ENCODE data around the gene GNAL. TPM values are rescaled to one million over a fixed set of nuclear protein-coding genes. Genes with fewer than 3 reads are reported as not detected.

GNAL gene
- total and polyA plus RNA-seq, 5 donors, result 3.5 to 9.4 (median 7.8) TPM

DNA sequence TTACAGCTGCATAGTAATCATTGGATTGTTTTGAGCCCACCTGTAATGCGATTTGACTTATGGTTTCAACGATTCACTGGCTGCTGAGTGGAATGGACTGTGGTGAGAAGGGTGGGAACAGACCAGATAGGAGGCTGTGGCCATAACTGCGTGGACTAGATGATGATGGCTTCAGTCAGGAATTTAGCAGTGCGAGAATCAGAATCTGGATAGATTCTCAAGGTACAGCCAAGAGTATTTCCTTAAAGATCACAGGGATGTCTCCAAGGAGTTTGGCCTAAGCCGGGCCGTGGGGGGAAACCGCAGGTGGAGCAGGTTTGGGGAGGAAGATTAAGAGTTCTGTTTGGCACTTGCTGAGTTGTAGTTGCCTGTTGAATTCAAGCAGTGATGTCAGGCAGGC is 118.2 kb downstream of the GNAL start:
- no peak overlapping the region for H3K27ac ChIP-seq (ENCODE audit: low read length)
- DNase-seq (no peak), ATAC-seq (no peak)
- 84% methylated on average over 7 of the region's 7 CpGs for WGBS
- no peak overlapping the region for H3K4me3 ChIP-seq (ENCODE audit: low read length)
- H3K9me3 ChIP-seq (ENCODE audit: control insufficient read depth, low read length), result no peaks in the 10 kb centered on the region
- H3K27me3 ChIP-seq (ENCODE audit: control insufficient read depth, insufficient read depth), result no peaks in the 10 kb centered on the region
- intact Hi-C loops (cut with DNase I), result no loop called here
- no peaks in the 10 kb centered on the region for H3K4me1 ChIP-seq (ENCODE audit: control insufficient read depth, insufficient read depth, low read length)

DNA sequence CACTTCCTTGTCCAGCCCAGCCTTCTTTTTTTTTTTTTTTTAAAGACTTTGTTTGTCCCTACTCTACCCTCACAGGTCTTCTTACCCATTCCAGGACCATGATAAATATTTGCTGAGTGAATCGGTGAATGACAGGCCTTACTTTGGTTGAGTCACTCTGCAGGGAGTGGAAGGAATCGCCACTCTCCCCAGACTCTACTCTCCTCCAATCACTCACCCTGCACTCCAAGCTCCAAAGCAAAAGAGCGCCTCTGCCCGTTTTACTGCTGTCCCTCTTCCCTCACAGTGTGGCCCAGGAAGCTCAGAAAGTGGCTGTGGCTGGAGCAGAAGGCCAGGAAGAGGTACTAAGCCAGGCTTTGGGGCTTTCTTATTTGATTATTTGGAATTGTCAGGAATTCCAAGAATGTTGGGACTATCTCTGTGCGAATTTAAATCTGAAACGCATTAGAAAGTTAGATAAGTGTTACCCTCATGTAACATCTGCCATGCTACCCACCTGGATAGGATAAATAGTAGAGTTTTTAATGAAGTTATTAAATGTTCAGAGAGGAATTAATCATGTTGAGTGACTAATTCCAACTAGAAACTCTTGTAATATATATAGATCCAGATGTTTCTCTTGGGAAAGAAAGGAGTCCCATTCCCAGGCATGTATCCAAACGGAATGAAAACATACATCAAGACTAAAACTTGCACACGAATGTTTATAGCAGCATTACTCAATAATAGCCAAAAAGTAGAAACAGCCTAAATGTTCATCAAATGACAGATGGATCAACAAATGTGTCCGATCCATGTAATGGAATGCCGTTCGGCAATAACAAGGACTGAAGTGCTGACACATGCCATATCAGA is 119.2 kb downstream of the GNAL start:
- intact Hi-C loops (cut with DNase I), result no loop called here
- DNase-seq, result no peak
- no peak overlapping the region for H3K4me3 ChIP-seq (ENCODE audit: low read length)
- no peaks in the 10 kb centered on the region for H3K4me1 ChIP-seq (ENCODE audit: control insufficient read depth, insufficient read depth, low read length)
- no peaks in the 10 kb centered on the region for H3K9me3 ChIP-seq (ENCODE audit: control insufficient read depth, low read length)
- H3K27me3 ChIP-seq (ENCODE audit: control insufficient read depth, insufficient read depth), result no peaks in the 10 kb centered on the region
- no peak overlapping the region for H3K27ac ChIP-seq (ENCODE audit: low read length)
- 64% methylated on average over 11 of the region's 11 CpGs for WGBS
- no peak for ATAC-seq

DNA sequence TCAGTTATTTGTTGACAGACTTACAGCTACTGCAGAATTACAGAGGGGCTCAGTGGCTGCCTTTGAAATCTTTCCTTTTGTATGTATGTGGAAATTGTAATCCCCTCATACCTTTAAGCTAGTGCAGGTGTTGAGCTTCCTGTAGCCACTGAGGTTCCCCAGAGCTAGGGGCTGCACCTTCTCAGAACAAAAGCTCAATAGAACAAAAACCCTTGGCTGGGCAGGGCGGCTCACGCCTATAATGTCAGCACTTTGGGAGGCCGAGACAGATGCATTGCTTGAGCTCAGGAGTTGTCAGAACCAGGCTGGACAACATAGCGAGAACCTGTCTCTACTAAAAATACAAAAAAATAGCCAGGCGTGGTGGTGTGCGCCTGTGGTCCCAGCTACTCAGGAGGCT is 120.8 kb downstream of the GNAL start:
- intact Hi-C loops (cut with DNase I), result no loop called here
- DNase-seq (no peak), ATAC-seq (no peak)
- Histone ChIP-seq H3K4me3 (ENCODE audit: low read length) (no peak overlapping the region), H3K27me3 (ENCODE audit: control insufficient read depth, insufficient read depth) (no peaks in the 10 kb centered on the region), H3K4me1 (ENCODE audit: control insufficient read depth, insufficient read depth, low read length) (no peaks in the 10 kb centered on the region), H3K9me3 (ENCODE audit: control insufficient read depth, low read length) (no peaks in the 10 kb centered on the region), H3K27ac (ENCODE audit: low read length) (no peak overlapping the region)
- 93% methylated on average over 6 of the region's 6 CpGs for WGBS

DNA sequence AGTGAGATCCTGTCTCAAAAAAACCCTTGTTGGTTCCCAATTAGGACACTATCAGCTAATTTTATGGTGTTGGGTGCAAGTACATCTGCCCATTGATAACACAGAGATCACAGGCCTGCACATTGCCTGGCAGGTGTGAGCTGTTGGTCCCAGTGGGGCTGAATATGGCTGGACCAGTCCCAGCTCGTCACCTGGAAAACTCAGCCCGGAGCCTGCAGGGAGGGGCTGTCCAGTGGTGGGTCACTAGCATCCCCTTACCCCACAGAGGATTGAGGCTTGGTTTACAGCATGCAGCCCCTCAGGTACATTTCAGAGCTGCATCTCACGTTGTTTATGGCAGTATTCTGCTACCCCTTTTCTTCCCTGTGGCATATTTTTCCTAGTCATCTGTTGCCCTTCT is 121.3 kb downstream of the GNAL start:
- no peaks in the 10 kb centered on the region for H3K27me3 ChIP-seq (ENCODE audit: control insufficient read depth, insufficient read depth)
- H3K4me1 ChIP-seq (ENCODE audit: control insufficient read depth, insufficient read depth, low read length), result no peaks in the 10 kb centered on the region
- H3K27ac ChIP-seq (ENCODE audit: low read length), result no peak overlapping the region
- 87% methylated on average over 3 of the region's 3 CpGs for WGBS
- no peak overlapping the region for H3K4me3 ChIP-seq (ENCODE audit: low read length)
- DNase-seq, result no peak
- no peak for ATAC-seq
- intact Hi-C loops (cut with DNase I), result no loop called here
- H3K9me3 ChIP-seq (ENCODE audit: control insufficient read depth, low read length), result no peaks in the 10 kb centered on the region

DNA sequence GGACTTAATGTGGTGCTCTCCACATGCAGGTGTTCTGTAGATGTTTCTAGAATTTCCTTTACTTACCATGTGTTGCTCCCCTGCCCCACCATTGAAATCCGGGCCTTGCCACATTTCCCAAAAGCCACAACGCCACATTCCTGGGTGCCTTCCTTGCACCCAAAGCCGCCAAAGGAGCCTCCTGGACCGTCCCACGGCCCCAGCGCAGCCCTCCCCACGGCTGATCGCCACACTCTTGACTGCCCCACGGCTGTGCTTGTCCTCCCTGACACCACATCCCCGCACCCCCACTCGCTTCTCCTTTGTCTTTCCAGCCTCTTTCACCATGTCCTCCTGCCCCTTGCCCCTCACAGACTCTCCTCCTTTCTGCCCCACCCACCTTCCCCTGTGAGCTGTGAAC is 121.9 kb downstream of the GNAL start:
- H3K4me1 ChIP-seq (ENCODE audit: control insufficient read depth, insufficient read depth, low read length), result no peaks in the 10 kb centered on the region

DNA sequence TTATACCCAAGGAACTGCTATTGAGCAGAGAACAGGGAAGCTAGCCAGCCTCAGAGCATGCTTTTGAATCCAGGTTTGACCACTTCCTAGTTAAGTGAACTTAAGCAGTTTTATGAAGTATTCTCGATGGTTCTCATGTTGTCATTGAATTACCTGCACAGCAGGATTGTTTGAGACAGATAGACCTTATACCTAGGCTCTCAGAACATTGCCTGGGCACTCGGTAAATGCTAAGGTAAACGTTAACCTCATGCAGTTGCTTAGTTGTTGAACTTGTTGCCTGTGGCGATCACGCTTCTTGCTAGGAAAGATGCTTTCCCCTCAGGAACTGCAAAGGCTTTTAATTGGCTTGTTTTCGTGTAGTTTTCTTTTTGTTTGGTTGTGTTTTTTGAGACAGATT is 128.2 kb downstream of the GNAL start:
- intact Hi-C loops (cut with DNase I), result no loop called here
- ATAC-seq, result no peak

More for the DNA sequence above, 121.9 kb downstream of the GNAL start:
- Histone ChIP-seq H3K4me3 (ENCODE audit: low read length) (no peak overlapping the region), H3K9me3 (ENCODE audit: control insufficient read depth, low read length) (no peaks in the 10 kb centered on the region), H3K27me3 (ENCODE audit: control insufficient read depth, insufficient read depth) (no peaks in the 10 kb centered on the region), H3K27ac (ENCODE audit: low read length) (no peak overlapping the region)
- DNase-seq, result no peak
- ATAC-seq, result peak in 1 of 2 donors; percentile 40
- intact Hi-C loops (cut with DNase I), result no loop called here
- 91% methylated on average over 11 of the region's 11 CpGs for WGBS

DNA sequence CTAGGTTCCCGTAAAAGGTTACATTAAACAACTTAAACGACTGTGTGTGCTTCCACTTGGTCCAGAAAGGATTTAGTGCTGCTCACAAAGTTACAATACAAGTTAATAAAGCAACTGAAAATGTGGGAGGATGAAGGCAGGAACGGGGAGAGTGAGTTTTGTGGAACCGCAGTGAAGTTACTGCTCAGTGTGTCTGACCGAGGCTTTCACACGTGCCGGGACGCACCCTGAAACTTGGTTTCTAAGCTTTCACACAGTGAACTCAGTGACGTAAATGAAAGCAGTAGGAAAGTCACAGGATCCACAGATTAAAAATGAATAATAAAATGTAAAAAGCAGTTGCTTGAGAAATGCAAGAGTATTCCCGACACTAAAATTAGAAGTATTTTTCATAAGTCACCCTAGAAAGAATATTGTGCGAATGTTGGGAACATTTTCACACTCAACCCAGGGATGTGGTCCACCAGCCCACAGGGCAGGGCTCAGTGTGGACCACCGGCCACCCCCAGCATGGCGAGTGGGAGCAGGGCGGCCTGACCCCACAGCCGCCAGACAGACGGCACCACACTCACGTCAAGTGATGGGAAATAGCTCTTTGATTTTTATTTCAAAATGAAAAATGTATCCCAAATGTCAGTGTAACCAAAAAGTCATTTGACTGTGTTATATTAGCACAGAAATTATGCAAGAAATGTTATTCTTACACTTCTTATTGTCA is 129.6 kb downstream of the GNAL start:
- H3K9me3 ChIP-seq (ENCODE audit: control insufficient read depth, low read length), result no peaks in the 10 kb centered on the region
- WGBS, result 85% methylated on average over 17 of the region's 17 CpGs
- no peak for DNase-seq
- H3K27ac ChIP-seq (ENCODE audit: low read length), result no peak overlapping the region
- H3K4me3 ChIP-seq (ENCODE audit: low read length), result no peak overlapping the region
- no peaks in the 10 kb centered on the region for H3K4me1 ChIP-seq (ENCODE audit: control insufficient read depth, insufficient read depth, low read length)
- H3K27me3 ChIP-seq (ENCODE audit: control insufficient read depth, insufficient read depth), result no peaks in the 10 kb centered on the region
- no peak for ATAC-seq
- intact Hi-C loops (cut with DNase I), result no loop called here

More for the DNA sequence above, 128.2 kb downstream of the GNAL start:
- WGBS, result 83% methylated on average over 6 of the region's 6 CpGs
- Histone ChIP-seq H3K4me3 (ENCODE audit: low read length) (no peak overlapping the region), H3K4me1 (ENCODE audit: control insufficient read depth, insufficient read depth, low read length) (no peaks in the 10 kb centered on the region), H3K27me3 (ENCODE audit: control insufficient read depth, insufficient read depth) (no peaks in the 10 kb centered on the region), H3K9me3 (ENCODE audit: control insufficient read depth, low read length) (no peaks in the 10 kb centered on the region), H3K27ac (ENCODE audit: low read length) (no peak overlapping the region)
- DNase-seq, result no peak

DNA sequence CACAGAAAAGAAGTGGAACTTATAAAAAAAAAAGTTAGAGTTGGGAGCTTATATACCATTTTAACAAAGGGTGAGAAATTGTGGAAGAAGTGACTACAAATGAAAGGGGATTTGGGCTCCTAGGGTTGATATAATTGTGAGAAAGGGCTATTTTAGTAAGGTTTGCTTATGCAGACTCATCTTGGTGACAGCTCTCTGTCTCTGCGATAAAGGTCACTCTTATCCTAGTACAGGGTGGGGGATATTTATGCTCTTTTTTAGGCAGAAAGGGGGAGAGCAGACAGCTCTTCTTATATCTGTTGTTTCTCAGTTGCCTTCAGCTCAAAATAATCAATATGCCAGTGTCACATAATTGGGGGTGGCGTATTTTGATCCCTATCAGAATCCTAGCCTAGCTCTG is 130.9 kb downstream of the GNAL start:
- 79% methylated on average over 2 of the region's 2 CpGs for WGBS
- no peaks in the 10 kb centered on the region for H3K4me1 ChIP-seq (ENCODE audit: control insufficient read depth, insufficient read depth, low read length)
- DNase-seq (no peak), ATAC-seq (no peak)
- no peaks in the 10 kb centered on the region for H3K27me3 ChIP-seq (ENCODE audit: control insufficient read depth, insufficient read depth)
- no peak overlapping the region for H3K4me3 ChIP-seq (ENCODE audit: low read length)
- no peak overlapping the region for H3K27ac ChIP-seq (ENCODE audit: low read length)
- no peaks in the 10 kb centered on the region for H3K9me3 ChIP-seq (ENCODE audit: control insufficient read depth, low read length)
- intact Hi-C loops (cut with DNase I), result no loop called here

DNA sequence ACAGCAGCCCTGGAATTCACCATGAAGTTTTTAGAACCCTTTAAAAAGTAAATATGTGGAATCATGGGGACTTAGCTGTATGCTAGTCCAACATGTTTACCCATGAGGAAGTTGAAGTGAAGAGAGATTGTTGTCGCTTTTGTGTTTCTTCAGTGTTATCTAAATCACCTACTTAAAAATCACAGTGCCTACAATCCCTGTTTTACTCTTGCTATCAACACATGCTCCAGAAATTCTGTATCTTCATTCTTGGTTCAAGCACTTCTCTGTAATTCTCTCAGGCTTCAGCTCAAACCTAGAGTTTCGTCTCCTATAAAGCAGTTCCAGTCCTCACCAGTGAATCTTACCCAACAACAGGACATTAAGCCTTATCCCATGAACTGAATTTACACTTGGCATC is 131.6 kb downstream of the GNAL start:
- Histone ChIP-seq H3K4me3 (ENCODE audit: low read length) (no peak overlapping the region), H3K9me3 (ENCODE audit: control insufficient read depth, low read length) (no peaks in the 10 kb centered on the region), H3K27ac (ENCODE audit: low read length) (no peak overlapping the region), H3K27me3 (ENCODE audit: control insufficient read depth, insufficient read depth) (no peaks in the 10 kb centered on the region), H3K4me1 (ENCODE audit: control insufficient read depth, insufficient read depth, low read length) (no peaks in the 10 kb centered on the region)
- DNase-seq (no peak), ATAC-seq (no peak)
- intact Hi-C loops (cut with DNase I), result no loop called here
- 56% methylated on average over 2 of the region's 2 CpGs for WGBS

DNA sequence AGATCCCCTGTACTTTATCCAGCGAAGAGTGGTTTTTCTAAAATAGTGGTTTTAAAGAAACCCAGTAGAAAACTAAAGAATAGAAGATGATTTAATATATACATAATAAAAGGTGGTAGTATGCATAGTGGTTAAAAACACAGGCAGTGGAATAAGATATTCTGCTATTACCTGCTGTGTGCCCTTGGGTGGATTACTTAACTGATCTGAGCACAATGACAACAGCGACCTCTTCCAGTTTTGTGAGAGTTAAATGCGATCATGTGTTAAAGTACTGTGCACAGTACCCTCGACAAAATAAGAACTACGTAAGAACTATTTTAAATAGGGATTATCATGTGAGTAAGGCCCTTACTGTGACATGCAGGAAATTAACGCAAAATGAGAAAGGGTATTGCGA is 132.1 kb downstream of the GNAL start:
- Histone ChIP-seq H3K27ac (ENCODE audit: low read length) (no peak overlapping the region), H3K27me3 (ENCODE audit: control insufficient read depth, insufficient read depth) (no peaks in the 10 kb centered on the region), H3K4me3 (ENCODE audit: low read length) (no peak overlapping the region), H3K4me1 (ENCODE audit: control insufficient read depth, insufficient read depth, low read length) (no peaks in the 10 kb centered on the region), H3K9me3 (ENCODE audit: control insufficient read depth, low read length) (no peaks in the 10 kb centered on the region)
- ATAC-seq, result no peak
- 89% methylated on average over 7 of the region's 7 CpGs for WGBS
- intact Hi-C loops (cut with DNase I), result no loop called here
- no peak for DNase-seq

DNA sequence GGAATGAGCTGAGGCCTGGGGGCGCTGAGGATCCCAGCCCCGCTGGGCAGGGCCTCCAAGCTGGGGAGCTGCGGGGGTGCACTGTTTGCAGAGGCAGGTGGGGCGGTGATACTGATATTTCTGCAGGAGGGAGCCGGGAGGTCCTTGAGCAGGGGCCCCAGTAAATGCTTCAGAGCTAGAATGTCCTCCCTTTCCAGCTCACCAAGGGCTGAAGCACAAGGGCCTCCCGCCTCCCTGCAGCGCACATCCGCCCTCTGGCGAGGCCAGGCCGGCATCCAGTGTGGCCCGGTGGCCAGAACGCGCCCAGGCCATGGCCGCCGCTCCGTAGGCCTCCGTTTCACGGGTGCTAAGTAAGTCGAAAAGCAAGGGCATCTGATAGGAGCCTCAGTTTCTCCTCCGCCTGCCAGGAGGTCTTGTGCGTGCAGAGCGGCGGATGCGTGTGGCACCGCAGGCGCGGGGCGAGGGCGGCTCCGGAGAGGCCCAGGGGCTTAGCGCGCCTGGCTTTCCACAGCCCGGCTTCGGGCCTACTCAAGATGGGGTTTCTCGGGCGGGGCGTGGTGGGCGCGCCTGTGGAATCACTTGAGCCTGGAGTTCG is 132.7 kb downstream of the GNAL start:
- no peak overlapping the region for H3K27ac ChIP-seq (ENCODE audit: low read length)
- H3K4me1 ChIP-seq (ENCODE audit: control insufficient read depth, insufficient read depth, low read length), result no peaks in the 10 kb centered on the region
- H3K4me3 ChIP-seq (ENCODE audit: low read length), result no peak overlapping the region
- no peaks in the 10 kb centered on the region for H3K9me3 ChIP-seq (ENCODE audit: control insufficient read depth, low read length)
- ATAC-seq, result no peak
- H3K27me3 ChIP-seq (ENCODE audit: control insufficient read depth, insufficient read depth), result no peaks in the 10 kb centered on the region
- intact Hi-C loops (cut with DNase I), result no loop called here
- 95% methylated on average over 40 of the region's 40 CpGs for WGBS
- DNase-seq, result no peak

Data from right cardiac atrium (tissue), 5 donors.